Endothelial cell of umbilical vein (primary cell): ENCODE measurements around the gene PLOD2. TPM values are rescaled to one million over a fixed set of nuclear protein-coding genes. Genes with fewer than 3 reads are reported as not detected.

Experiments used
- BruUV-seq: library from RNA; stranded (reverse); fragments of 400-500 nt; replicated peaks from 2 replicates; lab custom pipeline; 2021; lab: Mats Ljungman, UMichigan
- CTCF ChIA-PET: fragments of 300-600, 350-600 bp; sonication (Branson Sonifier 250); formaldehyde crosslinking; loops from one replicate; lab custom pipeline; 2021; ENCODE audit warnings: antibody characterized with exemption, inconsistent platforms; lab: Charles Lee
- POLR2A ChIA-PET: fragments of 300-600, 350-600 bp; sonication (Branson Sonifier 250); formaldehyde crosslinking; loops from one replicate; lab custom pipeline; 2021; ENCODE audit warnings: antibody characterized with exemption, inconsistent platforms; lab: Charles Lee
- DNase-seq: peaks from one replicate; pipeline ENCODE4 v3.0.0-alpha.2; 2011; ENCODE audit warnings: low read depth, low spot score
- FAIRE-seq: peaks from 2 replicates; lab custom pipeline; 2011; peaks lifted over from hg19 to GRCh38; lab: Jason Lieb, UNC
- H2AFZ ChIP-seq: 2 replicates; pipeline ENCODE4 v1.6.0; 2012; ENCODE audit warnings: low read depth, low read length, control low read depth, inconsistent platforms
- H3K27ac ChIP-seq: 2 replicates; pipeline ENCODE4 v1.5.1; 2011; ENCODE audit warnings: low read depth, mild to moderate bottlenecking, control low read depth, low read length, moderate library complexity; ENCODE audit not compliant: insufficient read depth
- H3K27me3 ChIP-seq, 2 experiments: 2 replicates each; pipeline versions ENCODE4 v1.6.0 to v1.6.1; 2011; ENCODE audit warnings: low read length in 2 of 2, mixed read lengths in 1 of 2; ENCODE audit not compliant: control insufficient read depth in 2 of 2, insufficient read depth in 2 of 2
- H3K36me3 ChIP-seq, 2 experiments: 2 replicates in 1 of 2; 3 replicates in 1 of 2; pipeline ENCODE4 v1.5.1; 2011; ENCODE audit warnings: low read length in 2 of 2, mild to moderate bottlenecking in 1 of 2, moderate library complexity in 1 of 2; ENCODE audit not compliant: control insufficient read depth in 2 of 2, insufficient read depth in 2 of 2; ENCODE audit errors: extremely low read depth in 1 of 2
- H3K4me1 ChIP-seq: 3 replicates; pipeline ENCODE4 v1.5.1; 2011; ENCODE audit warnings: mild to moderate bottlenecking, low read length; ENCODE audit not compliant: control insufficient read depth, insufficient read depth; ENCODE audit errors: extremely low read depth
- H3K4me2 ChIP-seq: 2 replicates; pipeline ENCODE4 v1.6.1; 2011; ENCODE audit warnings: low read length, control low read depth, mixed read lengths; ENCODE audit not compliant: insufficient read depth
- H3K4me3 ChIP-seq, 3 experiments: fragments of 200-600 bp in 1 of 3; sonication (generic), shearing (Covaris generic) in 1 of 3; replicated peaks in 1 of 3; 2 replicates each; pipeline ENCODE4 v1.5.1; 2011 to 2016; ENCODE audit warnings: control low read depth in 3 of 3, low read length in 3 of 3, mild to moderate bottlenecking in 2 of 3, inconsistent platforms in 1 of 3, low read depth in 1 of 3, moderate library complexity in 1 of 3; ENCODE audit not compliant: insufficient read depth in 1 of 3
- H3K79me2 ChIP-seq: 2 replicates; pipeline ENCODE4 v1.6.0; 2012; ENCODE audit warnings: low read length, inconsistent platforms; ENCODE audit not compliant: control insufficient read depth, insufficient read depth
- H3K9ac ChIP-seq: replicated peaks from 2 replicates; pipeline ENCODE3; 2011; ENCODE audit warnings: low read length, control low read depth; ENCODE audit not compliant: insufficient read depth; ENCODE audit errors: extremely low read depth
- H3K9me1 ChIP-seq: replicated peaks from 3 replicates; pipeline ENCODE4 v1.6.0; 2011; ENCODE audit warnings: mild to moderate bottlenecking, low read length; ENCODE audit not compliant: control insufficient read depth, insufficient read depth; ENCODE audit errors: extremely low read depth
- H3K9me3 ChIP-seq: replicated peaks from 2 replicates; pipeline ENCODE4 v1.5.1; 2012; ENCODE audit warnings: low read length, inconsistent platforms; ENCODE audit not compliant: control insufficient read depth, insufficient read depth
- H4K20me1 ChIP-seq: replicated peaks from 2 replicates; pipeline ENCODE3; 2011; ENCODE audit warnings: mild to moderate bottlenecking, low read length; ENCODE audit not compliant: control insufficient read depth, insufficient read depth; ENCODE audit errors: extremely low read depth
- CTCF ChIP-seq, 2 donors: IDR thresholded peaks; 1 replicate in 1 of 2; 2 replicates in 1 of 2; pipeline ENCODE4 v1.5.1; 2011; ENCODE audit warnings: low read length in 2 of 2, mild to moderate bottlenecking in 2 of 2, moderate library complexity in 2 of 2, control low read depth in 1 of 2, inconsistent platforms in 1 of 2, low read depth in 1 of 2; ENCODE audit not compliant: insufficient read depth in 1 of 2; ENCODE audit errors: extremely low read depth in 1 of 2
- FOS ChIP-seq: IDR thresholded peaks from 2 replicates; pipeline ENCODE4 v1.6.1; 2011; ENCODE audit warnings: mild to moderate bottlenecking, low read length, moderate library complexity, borderline replicate concordance; ENCODE audit not compliant: insufficient read depth
- GATA2 ChIP-seq: IDR thresholded peaks from 2 replicates; pipeline ENCODE4 v1.7.0; 2011; ENCODE audit warnings: low read depth, mild to moderate bottlenecking, moderate library complexity, mixed read lengths, low read length; ENCODE audit not compliant: insufficient read length, insufficient read depth
- JUN ChIP-seq: IDR thresholded peaks from 2 replicates; pipeline ENCODE4 v1.6.1; 2011; ENCODE audit warnings: borderline replicate concordance, low read depth; ENCODE audit not compliant: insufficient read length, insufficient read depth
- MYC ChIP-seq: IDR thresholded peaks from one replicate; pipeline ENCODE4 v1.6.1; 2011; ENCODE audit warnings: mild to moderate bottlenecking, low read depth, low read length
- POLR2AphosphoS5 ChIP-seq: IDR thresholded peaks from 2 replicates; pipeline ENCODE4 v1.6.1; 2012; ENCODE audit warnings: low read depth, mild to moderate bottlenecking, control low read depth, low read length, moderate library complexity; ENCODE audit not compliant: insufficient read depth
- dilution Hi-C: fragments of 300-500 bp; cut with MboI; formaldehyde crosslinking; loops from one replicate; pipeline ENCODE4 v1.15.0; 2019; ENCODE audit warnings: low sequenced_read_pairs; ENCODE audit not compliant: extremely low pct_ligation_motif_present
- intact Hi-C: fragments of 100-400 bp; cut with micrococcal nuclease; formaldehyde crosslinking; loops from one replicate; pipeline ENCODE4 v1.10.0; 2022
- polyA plus RNA-seq, 4 experiments: library from polyadenylated mRNA; depleted of rRNA in 3 of 4; stranded (reverse) in 3 of 4; unstranded in 1 of 4; fragments of >200 nt; gene quantifications; 2 replicates each; pipeline versions ENCODE4 v1.2.1 to v1.2.3, GENCODE V29; 2011 to 2012; ENCODE audit warnings: missing spikeins in 1 of 4
- total RNA-seq: library from RNA; stranded (reverse); gene quantifications from 2 replicates; pipeline ENCODE4 v1.2.3, GENCODE V29; 2021

PLOD2 gene
- total and polyA plus RNA-seq, 2 donors (not counting 3 experiments of a cell fraction or from before 2014, with no cell fraction given), result 36.1 to 193 TPM

GRCh38 chr3:146033950-146034349 lies 127.0 kb downstream of the PLOD2 start:
- TF ChIP-seq FOS (no peak), JUN (no peak), POLR2AphosphoS5 (no peak)
- no TSS peak for BruUV-seq
- no peaks in the 10 kb centered on the region for H3K4me1 ChIP-seq
- no peaks in the 10 kb centered on the region for H4K20me1 ChIP-seq
- no peak overlapping the region for H2AFZ ChIP-seq
- H3K9me3 ChIP-seq, result no peaks in the 10 kb centered on the region
- intact Hi-C loops (no loop called here), dilution Hi-C loops (no loop called here)
- H3K9me1 ChIP-seq, result no peaks in the 10 kb centered on the region
- CTCF ChIA-PET, result no interaction called here
- no peak overlapping the region for H3K4me3 ChIP-seq
- H3K27ac ChIP-seq, result no peak overlapping the region
- POLR2A ChIA-PET, result no interaction called here
- DNase-seq, result no peak
- no peaks in the 10 kb centered on the region for H3K36me3 ChIP-seq
- FAIRE-seq, result no peak
- no peaks in the 10 kb centered on the region for H3K27me3 ChIP-seq
- H3K9ac ChIP-seq, result no peak overlapping the region
- H3K79me2 ChIP-seq, result no peaks in the 10 kb centered on the region
- H3K4me2 ChIP-seq, result no peak overlapping the region

GRCh38 chr3:146026547-146026946 lies 134.4 kb downstream of the PLOD2 start:
- Histone ChIP-seq H3K9ac (no peak overlapping the region), H3K27ac (no peak overlapping the region), H3K27me3 (no peaks in the 10 kb centered on the region), H3K4me3 (no peak overlapping the region), H3K36me3 (no peaks in the 10 kb centered on the region), H4K20me1 (no peaks in the 10 kb centered on the region), H3K4me2 (no peak overlapping the region), H3K9me1 (no peaks in the 10 kb centered on the region), H3K9me3 (no peaks in the 10 kb centered on the region), H3K79me2 (no peaks in the 10 kb centered on the region), H3K4me1 (no peaks in the 10 kb centered on the region), H2AFZ (no peak overlapping the region)
- FAIRE-seq (no peak), DNase-seq (no peak)
- CTCF ChIA-PET, result interaction anchor here (1.0 to 1.6 kb wide), 3 partner anchors 39 to 250 kb away, joined by 3 to 8 read pairs (median 3); no protein-coding TSS in a partner anchor
- intact Hi-C loops, result no loop called here
- POLR2A ChIA-PET, result no interaction called here
- no TSS peak for BruUV-seq
- TF ChIP-seq JUN (no peak), GATA2 (no peak), MYC (no peak), CTCF (IDR thresholded peaks at IDR 0.05; ENCODE audit: extremely low read depth in 1 of 2, insufficient read depth in 1 of 2, low read depth in 1 of 2, low read length in 2 of 2) (no peak), FOS (no peak)
- dilution Hi-C loops, result no loop called here
